Colonic mucosa (tissue), 4 donors: ENCODE data around the gene SYNJ2. TPM values are rescaled to one million over a fixed set of nuclear protein-coding genes. Genes with fewer than 3 reads are reported as not detected.

ENCODE experiments used
- DNase-seq: peaks from one replicate; pipeline ENCODE4 v3.0.0-alpha.2; 2020
- H3K27ac ChIP-seq: fragments of 200-600 bp; one replicate; pipeline ENCODE4 v1.8.0; 2021
- H3K27me3 ChIP-seq: fragments of 200-600 bp; one replicate; pipeline ENCODE4 v1.8.0; 2021
- H3K36me3 ChIP-seq: fragments of 200-600 bp; one replicate; pipeline ENCODE4 v1.8.0; 2021
- H3K4me1 ChIP-seq: fragments of 200-600 bp; one replicate; pipeline ENCODE4 v1.8.0; 2021; ENCODE audit warnings: mild to moderate bottlenecking
- H3K4me3 ChIP-seq: fragments of 200-600 bp; one replicate; pipeline ENCODE4 v1.8.0; 2021
- H3K9ac ChIP-seq, 2 donors: one replicate each; pipeline ENCODE4 v1.7.0; 2013; ENCODE audit warnings: control low read depth in 2 of 2, low read depth in 2 of 2, low read length in 2 of 2
- H3K9me3 ChIP-seq: fragments of 200-600 bp; one replicate; pipeline ENCODE4 v1.8.0; 2021
- intact Hi-C: fragments of 100-400 bp; cut with DNase I; formaldehyde crosslinking; loops from one replicate; pipeline ENCODE4 v1.14.1; 2022
- total RNA-seq, 2 donors: library from RNA; stranded (reverse); fragmentation: NEBNext Ultra II Directional in 1 of 2; extraction: Animal tissue kit (Norgen Biotek cat#: 25700) in 1 of 2; gene quantifications; one replicate each; pipeline ENCODE4 v1.2.1, GENCODE V29; 2021
- TF ChIP-seq, protein P1 (sequence below): fragments of 200-600 bp; IDR thresholded peaks from one replicate; pipeline ENCODE4 v1.8.0; 2022; ENCODE audit warnings: antibody characterized with exemption, mild to moderate bottlenecking
- donor health status: healthy.
- donor health status: DM: no; HTN: no; CAD: no.
- donor health status: DM: no; HTN: no; CAD: no.

The SYNJ2 gene
- total RNA-seq, 2 donors from 2014 or later = 46.0 to 53.5 TPM

GRCh38 chr6:158014505-158015187 is 33.0 kb downstream of the SYNJ2 start:
- intact Hi-C loops = no loop called here
- no peak for DNase-seq
- no peaks in the 10 kb centered on the region for H3K4me1 ChIP-seq
- no peaks in the 10 kb centered on the region for H3K27me3 ChIP-seq
- H3K9me3 ChIP-seq = no peaks in the 10 kb centered on the region
- H3K4me3 ChIP-seq = no peak overlapping the region
- H3K36me3 ChIP-seq = no peaks in the 10 kb centered on the region
- H3K9ac ChIP-seq = no peak overlapping the region
- H3K27ac ChIP-seq = no peak overlapping the region
- TF ChIP-seq, protein P1, sequence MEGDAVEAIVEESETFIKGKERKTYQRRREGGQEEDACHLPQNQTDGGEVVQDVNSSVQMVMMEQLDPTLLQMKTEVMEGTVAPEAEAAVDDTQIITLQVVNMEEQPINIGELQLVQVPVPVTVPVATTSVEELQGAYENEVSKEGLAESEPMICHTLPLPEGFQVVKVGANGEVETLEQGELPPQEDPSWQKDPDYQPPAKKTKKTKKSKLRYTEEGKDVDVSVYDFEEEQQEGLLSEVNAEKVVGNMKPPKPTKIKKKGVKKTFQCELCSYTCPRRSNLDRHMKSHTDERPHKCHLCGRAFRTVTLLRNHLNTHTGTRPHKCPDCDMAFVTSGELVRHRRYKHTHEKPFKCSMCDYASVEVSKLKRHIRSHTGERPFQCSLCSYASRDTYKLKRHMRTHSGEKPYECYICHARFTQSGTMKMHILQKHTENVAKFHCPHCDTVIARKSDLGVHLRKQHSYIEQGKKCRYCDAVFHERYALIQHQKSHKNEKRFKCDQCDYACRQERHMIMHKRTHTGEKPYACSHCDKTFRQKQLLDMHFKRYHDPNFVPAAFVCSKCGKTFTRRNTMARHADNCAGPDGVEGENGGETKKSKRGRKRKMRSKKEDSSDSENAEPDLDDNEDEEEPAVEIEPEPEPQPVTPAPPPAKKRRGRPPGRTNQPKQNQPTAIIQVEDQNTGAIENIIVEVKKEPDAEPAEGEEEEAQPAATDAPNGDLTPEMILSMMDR = no peak

DNA sequence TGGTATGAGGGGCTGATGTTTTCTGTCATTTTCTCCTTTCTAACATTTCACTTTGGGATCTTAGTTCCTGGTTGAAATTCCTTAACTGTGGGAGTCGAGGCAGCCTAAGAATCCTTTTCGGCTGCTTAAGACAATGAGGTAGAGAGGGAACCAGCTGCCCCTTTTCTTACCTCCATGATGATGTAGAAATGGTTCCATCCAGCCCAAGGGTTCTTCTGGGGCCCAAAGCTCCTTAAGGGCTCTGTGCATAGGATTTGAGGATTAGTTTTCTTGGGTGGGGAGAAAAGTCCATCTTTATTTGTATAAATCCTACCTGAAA is 33.5 kb downstream of the SYNJ2 start:
- Histone ChIP-seq H3K4me1 (no peaks in the 10 kb centered on the region), H3K27ac (no peak overlapping the region), H3K9me3 (no peaks in the 10 kb centered on the region), H3K27me3 (no peaks in the 10 kb centered on the region), H3K9ac (no peak overlapping the region), H3K36me3 (no peaks in the 10 kb centered on the region), H3K4me3 (no peak overlapping the region)
- TF ChIP-seq, protein P1 = no peak
- intact Hi-C loops = no loop called here
- no peak for DNase-seq

DNA sequence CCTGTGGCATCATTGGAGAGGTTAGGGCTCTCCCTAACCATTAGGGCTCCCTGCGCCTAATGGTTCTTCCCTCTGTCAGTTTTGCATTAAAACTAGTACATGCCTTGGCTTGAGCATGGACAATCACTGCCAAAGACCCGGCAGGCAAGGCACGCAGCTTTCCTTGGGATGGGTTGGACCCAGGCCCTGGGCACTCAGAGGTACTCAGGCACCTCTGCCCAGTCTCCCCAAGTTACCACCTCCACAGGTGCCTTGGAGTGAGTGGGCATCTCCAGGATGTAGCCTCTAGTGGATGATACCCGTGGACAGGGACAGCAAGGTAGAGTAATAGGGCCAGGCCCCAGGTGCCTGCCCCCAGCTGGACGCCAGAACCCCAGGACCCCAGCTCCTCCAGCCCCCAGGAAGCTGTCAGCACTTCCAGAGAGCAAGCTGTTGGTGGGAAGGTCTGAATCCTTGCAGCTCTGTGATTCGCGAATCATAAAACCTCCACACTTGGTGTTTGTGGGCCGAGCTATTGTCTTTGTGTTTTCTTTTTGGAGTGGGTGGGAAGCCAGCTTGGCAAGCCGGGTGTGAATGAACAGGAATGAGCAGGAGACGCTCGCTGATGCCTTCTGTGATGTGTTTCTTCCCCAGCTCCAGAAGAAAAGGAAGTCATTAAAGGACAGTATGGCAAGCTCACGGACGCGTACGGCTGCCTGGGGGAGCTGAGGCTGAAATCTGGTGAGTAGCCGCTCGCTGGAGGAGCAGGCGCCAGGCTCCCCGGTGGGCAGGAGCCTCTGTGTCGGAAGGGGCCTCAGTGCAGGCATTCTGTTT is 35.1 kb downstream of the SYNJ2 start:
- H3K9ac ChIP-seq = no peak overlapping the region
- no peak overlapping the region for H3K4me3 ChIP-seq
- H3K36me3 ChIP-seq = no peaks in the 10 kb centered on the region
- TF ChIP-seq, protein P1 = no peak
- intact Hi-C loops = no loop called here
- no peak for DNase-seq
- H3K4me1 ChIP-seq = no peaks in the 10 kb centered on the region
- no peaks in the 10 kb centered on the region for H3K27me3 ChIP-seq
- no peak overlapping the region for H3K27ac ChIP-seq
- H3K9me3 ChIP-seq = no peaks in the 10 kb centered on the region

DNA sequence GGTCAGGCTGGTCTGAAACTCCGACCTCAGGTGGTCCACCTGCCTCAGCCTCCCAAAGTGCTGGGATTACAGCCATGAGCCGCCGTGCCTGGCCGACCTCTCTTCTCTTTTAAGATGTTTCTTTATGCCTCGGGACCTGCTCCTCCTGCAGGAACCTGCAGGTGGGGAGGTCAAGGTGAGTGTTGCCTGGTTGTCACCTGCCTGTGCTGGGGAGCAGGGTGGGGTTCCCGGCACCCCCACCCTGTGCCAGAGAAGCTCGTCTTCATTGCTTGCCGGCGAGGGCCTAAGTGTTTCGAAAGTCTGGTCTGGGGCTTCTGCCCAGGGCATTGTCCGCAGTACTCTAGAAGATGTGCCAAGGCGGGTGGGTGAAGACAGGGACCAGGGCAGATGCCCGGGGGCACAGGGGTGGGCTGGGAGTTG is 36.0 kb downstream of the SYNJ2 start:
- no peak for DNase-seq
- intact Hi-C loops = no loop called here
- no peak overlapping the region for H3K9ac ChIP-seq
- no peaks in the 10 kb centered on the region for H3K36me3 ChIP-seq
- H3K4me1 ChIP-seq = no peaks in the 10 kb centered on the region
- H3K27ac ChIP-seq = no peak overlapping the region
- TF ChIP-seq, protein P1 = no peak
- no peaks in the 10 kb centered on the region for H3K27me3 ChIP-seq
- H3K9me3 ChIP-seq = no peaks in the 10 kb centered on the region
- H3K4me3 ChIP-seq = no peak overlapping the region

GRCh38 chr6:158018041-158018771 is 36.5 kb downstream of the SYNJ2 start:
- Histone ChIP-seq H3K27ac (no peak overlapping the region), H3K4me3 (no peak overlapping the region), H3K9me3 (no peaks in the 10 kb centered on the region), H3K4me1 (no peaks in the 10 kb centered on the region), H3K36me3 (no peaks in the 10 kb centered on the region), H3K9ac (no peak overlapping the region), H3K27me3 (no peaks in the 10 kb centered on the region)
- intact Hi-C loops = no loop called here
- DNase-seq = no peak
- TF ChIP-seq, protein P1 = no peak
